ENCODE data around the gene SH3PXD2A. TPM values are rescaled to one million over a fixed set of nuclear protein-coding genes. Genes with fewer than 3 reads are reported as not detected.

Gene SH3PXD2A
- total and polyA plus RNA-seq, 10 of the 15 experiments (the other 5 are each of a cell fraction or from before 2014, with no cell fraction given) = 0.63 to 14.0 (median 4.4) TPM

GRCh38 chr10:103688491-103688890 lies 166.9 kb downstream of the SH3PXD2A start (continued):
- TF ChIP-seq SMAD5 (IDR thresholded peaks at IDR 0.05; ENCODE audit: low read depth) (no peak), KDM1A (IDR thresholded peaks at IDR 0.05; ENCODE audit: borderline replicate concordance) (no peak), CBX3 (IDR thresholded peaks at IDR 0.05; ENCODE audit: borderline replicate concordance, low read depth) (no peak), MYB (IDR thresholded peaks at IDR 0.05; ENCODE audit: borderline replicate concordance, low read depth, low read length) (no peak), CREB1 (IDR thresholded peaks at IDR 0.05; ENCODE audit: low read depth) (no peak)

- 0 out of 2 replicates have a peak overlapping the region, but pooled peaks have one; percentile 5 for H3K4me2 ChIP-seq (ENCODE audit: control insufficient read depth, insufficient read depth)
- WGBS (ENCODE audit: insufficient coverage, insufficient replicate concordance, low lambda C conversion rate, missing lambda C conversion rate) = 77% methylated on average over 5 of the region's 5 CpGs
Observed at GRCh38 chr10:103687718-103688117, 167.7 kb downstream of the SH3PXD2A start.

More at GRCh38 chr10:103687718-103688117, 167.7 kb downstream of the SH3PXD2A start:
- ChIA-PET CTCF (interaction anchor here (1.8 to 5.6 kb wide), 11 partner anchors 7 to 83 kb away, joined by 4 to 61 read pairs (median 16); no protein-coding TSS in a partner anchor), POLR2A (no interaction called here), SMC1A (ENCODE audit: uncharacterized antibody, unreplicated experiment) (interaction anchor here (2.0 to 3.4 kb wide), 3 partner anchors 9 to 89 kb away, joined by 6 to 19 read pairs (median 17); no protein-coding TSS in a partner anchor), RAD21 (ENCODE audit: unreplicated experiment) (interaction anchor here (1.2 to 2.9 kb wide), 4 partner anchors 8 to 82 kb away, joined by 3 to 18 read pairs (median 11); no protein-coding TSS in a partner anchor)
- intact Hi-C loops (cut with micrococcal nuclease; ENCODE audit: unreplicated experiment) = no loop called here
- no peaks in the 10 kb centered on the region for H4K20me1 ChIP-seq (ENCODE audit: control insufficient read depth, insufficient read depth)
- H3K4me1 ChIP-seq (ENCODE audit: control insufficient read depth, insufficient read depth, low read length) = peaks cover 23% of the 10 kb centered on the region
- no peak overlapping the region for H3K27ac ChIP-seq (ENCODE audit: control insufficient read depth, insufficient read depth)
- peaks cover 75% of the 10 kb centered on the region for H3K79me2 ChIP-seq (ENCODE audit: control insufficient read depth, insufficient read depth, low read length)
- TF ChIP-seq BACH1 (IDR thresholded peaks at IDR 0.05; ENCODE audit: borderline replicate concordance) (no peak), JUNB (IDR thresholded peaks at IDR 0.05) (no peak), MAX (IDR thresholded peaks at IDR 0.05; ENCODE audit: low read depth, low read length) (no peak), YY1 (IDR thresholded peaks at IDR 0.05; ENCODE audit: low read depth, low read length) (no peak), BCL11A (IDR thresholded peaks at IDR 0.05; ENCODE audit: low read depth, low read length) (no peak), ZZZ3 (IDR thresholded peaks at IDR 0.05; ENCODE audit: control insufficient read depth, insufficient read length, low read depth) (no peak), BMI1 (IDR thresholded peaks at IDR 0.05; ENCODE audit: borderline replicate concordance) (no peak), SIX5 (IDR thresholded peaks at IDR 0.05; ENCODE audit: low read depth, low read length, severe bottlenecking) (no peak)
- H3K9me3 ChIP-seq (replicated peaks; ENCODE audit: control insufficient read depth, insufficient read depth, low read length) = no peaks in the 10 kb centered on the region
- BruUV-seq (replicated peaks) = no TSS peak
- H2AFZ ChIP-seq (ENCODE audit: control insufficient read depth, low read depth, low read length) = no peak overlapping the region
- no peak for ATAC-seq
- H3K4me3 ChIP-seq = no peak overlapping the region
- in situ Hi-C loops (cut with MboI) = loop anchor here (10.0 kb wide), 1 partner anchor 83 kb away; no protein-coding TSS in a partner anchor
- no peaks in the 10 kb centered on the region for H3K27me3 ChIP-seq (replicated peaks in 1 of 2; ENCODE audit: control insufficient read depth in 2 of 2, insufficient read depth in 2 of 2, low read length in 1 of 2)
- FAIRE-seq = no peak
- no peak overlapping the region for H3K9ac ChIP-seq (ENCODE audit: control insufficient read depth, insufficient read depth, low read length)
- DNase-seq (ENCODE audit: low read depth, low spot score) = no peak
- H3K36me3 ChIP-seq (ENCODE audit: control insufficient read depth in 2 of 2, insufficient read depth in 2 of 2, low read length in 1 of 2) = peaks cover 0 to 2% of the 10 kb centered on the region in 2 experiments; a peak in 1 of 4 replicates

Data from GM12878 (cell line).